Caco-2 (cell line): ENCODE data around the gene COMMD1. TPM values are rescaled to one million over a fixed set of nuclear protein-coding genes. Genes with fewer than 3 reads are reported as not detected.

ENCODE experiments used
- BruUV-seq: library from RNA; stranded (reverse); fragments of 400-500 nt; replicated peaks from 2 replicates; lab custom pipeline; 2021; lab: Mats Ljungman, UMichigan
- CTCF ChIA-PET: fragments of 300-600 bp; sonication (Branson Sonifier 250); formaldehyde crosslinking; loops from one replicate; lab custom pipeline; 2022; ENCODE audit warnings: antibody characterized with exemption; lab: Charles Lee
- POLR2A ChIA-PET: fragments of 300-600 bp; sonication (Branson Sonifier 250); formaldehyde crosslinking; loops from one replicate; lab custom pipeline; 2022; ENCODE audit warnings: antibody characterized with exemption; lab: Charles Lee
- DNase-seq, 2 experiments: peaks; one replicate each; pipeline versions ENCODE4 v3.0.0 to v3.0.0-alpha.2; 2020 to 2022
- H3K27me3 ChIP-seq: replicated peaks from 2 replicates; pipeline ENCODE4 v1.6.0; 2011; ENCODE audit warnings: low read length; ENCODE audit not compliant: control insufficient read depth, insufficient read depth
- H3K36me3 ChIP-seq: 2 replicates; pipeline ENCODE4 v1.5.1; 2011; ENCODE audit warnings: low read length; ENCODE audit not compliant: control insufficient read depth, insufficient read depth
- H3K4me1 ChIP-seq: fragments of 250-450 bp; sonication (Bioruptor Pico); 2 replicates; pipeline ENCODE4 v1.5.1; 2020; ENCODE audit warnings: mild to moderate bottlenecking
- H3K4me3 ChIP-seq: 2 replicates; pipeline ENCODE4 v1.5.1; 2011; ENCODE audit warnings: low read depth, mild to moderate bottlenecking, control low read depth, low read length
- H3K9me3 ChIP-seq: fragments of 250-450 bp; sonication (Bioruptor Pico); 2 replicates; pipeline ENCODE4 v1.5.1; 2020; ENCODE audit warnings: mild to moderate bottlenecking, moderate library complexity
- H3K27ac Mint-ChIP-seq: one replicate; pipeline ENCODE4 v1.8.0; 2022; ENCODE audit warnings: mixed read lengths; ENCODE audit not compliant: unreplicated experiment
- H3K27me3 Mint-ChIP-seq: one replicate; pipeline ENCODE4 v1.8.0; 2022; ENCODE audit warnings: mixed read lengths; ENCODE audit not compliant: insufficient read depth, unreplicated experiment
- H3K36me3 Mint-ChIP-seq: one replicate; pipeline ENCODE4 v1.8.0; 2022; ENCODE audit warnings: mild to moderate bottlenecking, mixed read lengths; ENCODE audit not compliant: insufficient read depth, unreplicated experiment
- H3K4me1 Mint-ChIP-seq: one replicate; pipeline ENCODE4 v1.8.0; 2022; ENCODE audit warnings: low read depth, mixed read lengths; ENCODE audit not compliant: unreplicated experiment
- H3K4me3 Mint-ChIP-seq: one replicate; pipeline ENCODE4 v1.8.0; 2022; ENCODE audit warnings: mild to moderate bottlenecking, moderate library complexity, mixed read lengths; ENCODE audit not compliant: unreplicated experiment
- H3K9me3 Mint-ChIP-seq: one replicate; pipeline ENCODE4 v1.8.0; 2022; ENCODE audit warnings: mixed read lengths; ENCODE audit not compliant: unreplicated experiment
- intact Hi-C: fragments of 100-400 bp; cut with micrococcal nuclease; formaldehyde crosslinking; loops from one replicate; pipeline ENCODE4 v1.10.0; 2022; ENCODE audit not compliant: unreplicated experiment
- total RNA-seq: library from RNA; stranded (reverse); gene quantifications from 2 replicates; pipeline ENCODE4 v1.2.3, GENCODE V29; 2022
- TF ChIP-seq, protein P1 (sequence below), 2 experiments: fragments of 200-600 bp in 1 of 2; IDR thresholded peaks; 1 replicate in 1 of 2; 2 replicates in 1 of 2; pipeline versions ENCODE4 v1.5.1 to v1.8.0; 2011 to 2022; ENCODE audit warnings: antibody characterized with exemption in 1 of 2, control low read depth in 1 of 2, inconsistent platforms in 1 of 2, low read depth in 1 of 2, low read length in 1 of 2, mild to moderate bottlenecking in 1 of 2, moderate library complexity in 1 of 2; ENCODE audit not compliant: insufficient read depth in 1 of 2, severe bottlenecking in 1 of 2, unreplicated experiment in 1 of 2

Gene COMMD1
- total RNA-seq, 1 experiment from 2014 or later: 56.7 TPM

DNA sequence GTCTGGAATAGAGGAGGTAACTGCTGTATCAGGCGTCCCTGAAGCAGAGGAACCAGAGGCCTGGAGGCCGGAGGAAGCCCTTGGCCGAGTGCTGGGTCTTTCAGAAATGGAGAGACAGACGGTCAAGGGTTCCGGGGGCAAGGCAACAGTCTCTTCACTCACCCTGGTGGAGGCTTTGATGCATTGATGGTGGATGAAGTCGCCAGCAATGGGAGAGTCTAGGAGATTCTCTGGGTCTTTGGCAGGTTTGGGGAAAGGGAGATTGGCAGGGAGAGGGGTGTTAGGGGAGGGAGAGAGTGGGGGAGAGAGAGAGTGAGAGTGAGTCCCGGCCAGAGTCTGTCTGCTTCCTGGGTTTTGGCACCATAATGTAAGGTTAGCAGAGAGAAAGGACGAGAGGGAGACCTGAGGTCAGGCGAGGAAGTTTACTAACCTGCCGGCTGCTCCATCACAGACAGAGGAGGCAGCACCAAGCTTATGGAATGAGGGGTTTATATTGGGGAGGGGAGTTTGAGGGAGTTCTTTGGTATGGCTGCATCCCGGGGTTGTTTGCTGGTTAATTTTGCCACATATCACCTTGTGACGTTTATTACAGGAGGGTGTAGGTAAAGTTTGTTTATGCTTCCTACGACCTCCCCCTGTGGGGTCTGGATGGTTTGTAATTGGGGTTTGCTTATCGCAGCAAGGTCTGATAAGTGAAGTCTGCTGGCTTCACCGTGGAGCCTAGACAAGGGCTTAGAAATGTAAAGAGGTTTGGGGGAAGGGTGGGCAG is 19.6 kb downstream of the COMMD1 start:
- no peaks in the 10 kb centered on the region for H3K36me3 ChIP-seq
- H3K4me3 ChIP-seq: no peak overlapping the region
- peaks cover 25% of the 10 kb centered on the region for H3K9me3 ChIP-seq
- CTCF ChIA-PET: no interaction called here
- no peak overlapping the region for H3K4me3 Mint-ChIP-seq
- peaks cover 21% of the 10 kb centered on the region for H3K9me3 Mint-ChIP-seq
- H3K27ac Mint-ChIP-seq: peak overlapping the region; percentile 41
- no TSS peak for BruUV-seq
- H3K27me3 Mint-ChIP-seq: no peaks in the 10 kb centered on the region
- TF ChIP-seq, protein P1, sequence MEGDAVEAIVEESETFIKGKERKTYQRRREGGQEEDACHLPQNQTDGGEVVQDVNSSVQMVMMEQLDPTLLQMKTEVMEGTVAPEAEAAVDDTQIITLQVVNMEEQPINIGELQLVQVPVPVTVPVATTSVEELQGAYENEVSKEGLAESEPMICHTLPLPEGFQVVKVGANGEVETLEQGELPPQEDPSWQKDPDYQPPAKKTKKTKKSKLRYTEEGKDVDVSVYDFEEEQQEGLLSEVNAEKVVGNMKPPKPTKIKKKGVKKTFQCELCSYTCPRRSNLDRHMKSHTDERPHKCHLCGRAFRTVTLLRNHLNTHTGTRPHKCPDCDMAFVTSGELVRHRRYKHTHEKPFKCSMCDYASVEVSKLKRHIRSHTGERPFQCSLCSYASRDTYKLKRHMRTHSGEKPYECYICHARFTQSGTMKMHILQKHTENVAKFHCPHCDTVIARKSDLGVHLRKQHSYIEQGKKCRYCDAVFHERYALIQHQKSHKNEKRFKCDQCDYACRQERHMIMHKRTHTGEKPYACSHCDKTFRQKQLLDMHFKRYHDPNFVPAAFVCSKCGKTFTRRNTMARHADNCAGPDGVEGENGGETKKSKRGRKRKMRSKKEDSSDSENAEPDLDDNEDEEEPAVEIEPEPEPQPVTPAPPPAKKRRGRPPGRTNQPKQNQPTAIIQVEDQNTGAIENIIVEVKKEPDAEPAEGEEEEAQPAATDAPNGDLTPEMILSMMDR (IDR thresholded peaks at IDR 0.05; ENCODE audit: insufficient read depth in 1 of 2, low read depth in 1 of 2, low read length in 1 of 2, severe bottlenecking in 1 of 2, unreplicated experiment in 1 of 2): no peak
- peaks cover 25% of the 10 kb centered on the region for H3K36me3 Mint-ChIP-seq
- peaks cover 37% of the 10 kb centered on the region for H3K4me1 ChIP-seq
- no peaks in the 10 kb centered on the region for H3K27me3 ChIP-seq
- no peak for DNase-seq
- POLR2A ChIA-PET: no interaction called here
- H3K4me1 Mint-ChIP-seq: peaks cover 29% of the 10 kb centered on the region
- intact Hi-C loops: no loop called here

- POLR2A ChIA-PET: no interaction called here
- H3K36me3 Mint-ChIP-seq: peaks cover 25% of the 10 kb centered on the region
- intact Hi-C loops: no loop called here
- Histone ChIP-seq H3K9me3 (peaks cover 27% of the 10 kb centered on the region), H3K36me3 (no peaks in the 10 kb centered on the region), H3K4me1 (peaks cover 39% of the 10 kb centered on the region), H3K27me3 (no peaks in the 10 kb centered on the region), H3K4me3 (no peak overlapping the region)
- H3K27me3 Mint-ChIP-seq: no peaks in the 10 kb centered on the region
- BruUV-seq: no TSS peak
- peaks cover 29% of the 10 kb centered on the region for H3K4me1 Mint-ChIP-seq
- no peak overlapping the region for H3K4me3 Mint-ChIP-seq
- peaks cover 21% of the 10 kb centered on the region for H3K9me3 Mint-ChIP-seq
- no peak for DNase-seq
- CTCF ChIA-PET: no interaction called here
- peak overlapping the region; percentile 12 for H3K27ac Mint-ChIP-seq
- TF ChIP-seq, protein P1 (IDR thresholded peaks at IDR 0.05; ENCODE audit: insufficient read depth in 1 of 2, low read depth in 1 of 2, low read length in 1 of 2, severe bottlenecking in 1 of 2, unreplicated experiment in 1 of 2): no peak
Observed at GRCh38 chr2:61926531-61927477, 21.3 kb downstream of the COMMD1 start.

DNA sequence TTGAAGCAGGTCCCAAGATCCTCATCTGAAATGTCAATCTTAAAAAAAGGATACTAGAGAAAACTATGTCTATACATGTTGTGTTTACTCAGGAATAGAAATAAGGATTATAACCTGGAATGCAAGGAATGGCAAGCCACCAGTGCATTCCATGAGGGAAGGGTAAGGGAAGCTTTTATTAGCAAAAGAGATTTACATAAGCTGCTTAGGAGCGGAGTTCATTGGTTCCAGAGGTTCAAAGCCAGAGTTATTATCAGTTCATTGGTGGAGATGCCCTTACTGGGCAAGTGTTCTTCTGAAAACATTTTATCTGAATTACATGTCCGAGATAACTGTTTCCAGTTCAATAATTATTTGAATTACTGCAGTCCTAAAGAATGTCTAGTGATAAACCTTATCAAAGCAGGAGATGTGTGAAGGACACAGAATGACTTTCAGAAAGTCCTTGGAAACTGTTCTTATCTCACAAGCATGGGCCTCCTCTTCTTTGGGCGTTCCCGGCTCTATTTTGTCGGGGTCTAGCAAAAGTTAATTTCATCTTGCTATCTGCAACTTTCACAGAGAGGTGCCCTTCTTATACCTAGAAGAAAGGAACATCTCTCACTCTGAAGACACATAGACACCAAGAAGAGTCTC is 23.5 kb downstream of the COMMD1 start:
- POLR2A ChIA-PET: no interaction called here
- BruUV-seq: no TSS peak
- H3K27me3 Mint-ChIP-seq: no peaks in the 10 kb centered on the region
- peaks cover 29% of the 10 kb centered on the region for H3K4me1 Mint-ChIP-seq
- peaks cover 21% of the 10 kb centered on the region for H3K9me3 Mint-ChIP-seq
- Histone ChIP-seq H3K4me3 (no peak overlapping the region), H3K9me3 (peaks cover 27% of the 10 kb centered on the region), H3K4me1 (peaks cover 34% of the 10 kb centered on the region), H3K36me3 (no peaks in the 10 kb centered on the region), H3K27me3 (no peaks in the 10 kb centered on the region)
- TF ChIP-seq, protein P1 (IDR thresholded peaks at IDR 0.05; ENCODE audit: insufficient read depth in 1 of 2, low read depth in 1 of 2, low read length in 1 of 2, severe bottlenecking in 1 of 2, unreplicated experiment in 1 of 2): no peak
- H3K36me3 Mint-ChIP-seq: peaks cover 25% of the 10 kb centered on the region
- peak overlapping the region; percentile 56 for H3K27ac Mint-ChIP-seq
- CTCF ChIA-PET: interaction anchor here (1.0 kb wide), 1 partner anchor 482 kb away, joined by 3 read pairs; no protein-coding TSS in a partner anchor
- DNase-seq: peak; percentile 74 to 76
- intact Hi-C loops: loop anchor here (1.0 to 2.0 kb wide), 3 partner anchors 16 to 33 kb away; no protein-coding TSS in a partner anchor
- H3K4me3 Mint-ChIP-seq: no peak overlapping the region
